Activated CD8-positive, alpha-beta memory T cell treated with anti-CD3 and anti-CD28 coated beads for 1 hour (primary cell): ENCODE results near the gene NT5C3A.
"Not testable (repeated sequence)": the region's sequence is repeated elsewhere in the genome, so short reads cannot be mapped to it uniquely, and the experiment has no call there.

ENCODE experiments used
- DNase-seq, 2 donors: peaks; one replicate each; pipeline ENCODE4 v3.0.0-alpha.2; 2020; ENCODE audit warnings: low read depth in 1 of 2; ENCODE audit errors: extremely low read depth in 1 of 2

The NT5C3A gene

DNA sequence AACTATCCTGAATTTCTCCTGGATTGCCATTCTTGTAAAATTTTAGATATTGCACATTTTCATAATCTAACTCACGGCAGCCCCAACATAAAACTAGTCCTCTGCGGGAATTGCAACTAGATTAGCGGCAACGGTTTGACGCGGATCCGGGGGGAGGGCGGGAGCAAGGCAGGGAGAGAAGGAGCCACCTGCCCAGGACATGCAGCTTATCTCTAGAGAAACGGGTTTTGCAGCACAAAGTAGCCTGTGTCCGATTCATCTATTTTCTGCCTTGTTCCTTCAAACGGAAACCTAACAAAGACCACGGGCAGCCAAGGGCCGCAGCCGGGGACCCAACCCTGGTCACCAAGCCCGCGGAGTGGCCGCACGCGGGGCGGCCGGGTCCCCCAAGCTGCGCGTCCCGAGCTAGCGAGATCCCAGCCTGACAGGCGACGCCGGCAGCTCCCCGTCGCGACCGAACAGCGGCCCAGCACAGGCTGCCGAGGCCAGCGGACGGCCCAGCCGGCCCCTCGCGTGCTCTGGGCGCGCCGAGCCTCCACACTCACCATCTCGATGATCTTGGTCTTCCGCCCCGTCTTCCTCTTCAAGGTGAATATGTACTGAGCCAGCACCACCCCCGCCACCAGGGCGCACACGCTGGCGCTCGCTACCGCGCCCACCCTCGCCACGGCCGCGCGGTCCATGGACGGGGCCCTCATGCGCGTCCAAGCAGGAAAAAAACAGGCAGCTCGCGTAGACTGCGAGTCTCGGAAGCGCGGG is at the start of gene NT5C3A:
Gene NT5C3A (minus strand): TSS at position 754 of the 759 bp plus-strand sequence. CDS start 71 bp downstream, at position 683.
- peak in 1 of 2 donors; percentile 2 for DNase-seq

DNA sequence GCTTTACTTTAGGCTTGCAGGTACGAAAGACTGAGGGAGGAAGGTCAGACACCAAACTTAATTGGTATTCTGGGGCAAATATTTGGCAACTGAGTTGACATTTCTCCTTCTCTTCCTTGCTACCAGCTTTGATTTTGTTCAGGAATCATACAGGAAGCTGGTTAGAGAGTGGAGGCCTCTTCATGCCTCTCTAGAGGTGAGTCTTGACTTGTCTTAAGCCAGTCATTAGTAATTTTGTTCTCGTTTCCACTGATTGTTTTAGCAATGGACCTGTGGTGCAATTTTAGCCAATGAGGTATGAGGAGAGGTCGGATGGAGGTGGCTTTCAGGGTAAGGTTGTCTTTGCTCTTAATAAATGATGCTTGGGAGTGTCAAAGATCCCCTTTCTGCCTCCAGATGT is 49.0 kb upstream of the NT5C3A start:
- DNase-seq, result no peak

DNA sequence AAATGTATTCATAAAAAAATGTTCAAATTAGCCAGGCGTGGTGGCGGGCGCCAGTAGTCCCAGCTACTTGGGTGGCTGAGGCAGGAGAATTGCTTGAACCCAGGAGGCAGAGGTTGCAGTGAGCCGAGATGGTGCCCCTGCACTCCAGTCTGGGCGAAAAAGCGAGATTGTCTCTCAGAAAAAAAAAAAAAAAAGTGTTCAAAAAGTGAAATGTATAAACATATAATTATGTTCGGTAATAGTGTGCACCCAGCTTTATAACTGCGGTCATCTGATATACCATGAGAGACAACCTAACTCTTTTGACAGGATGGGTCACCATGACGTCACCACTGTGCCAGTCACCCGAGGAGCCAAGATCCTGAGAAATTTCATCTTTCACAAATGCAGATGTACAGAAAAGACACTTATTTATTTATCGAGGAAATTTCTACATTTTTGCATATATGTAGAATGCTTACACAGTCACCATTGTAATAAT is 47.2 kb upstream of the NT5C3A start:
- no peak for DNase-seq

DNA sequence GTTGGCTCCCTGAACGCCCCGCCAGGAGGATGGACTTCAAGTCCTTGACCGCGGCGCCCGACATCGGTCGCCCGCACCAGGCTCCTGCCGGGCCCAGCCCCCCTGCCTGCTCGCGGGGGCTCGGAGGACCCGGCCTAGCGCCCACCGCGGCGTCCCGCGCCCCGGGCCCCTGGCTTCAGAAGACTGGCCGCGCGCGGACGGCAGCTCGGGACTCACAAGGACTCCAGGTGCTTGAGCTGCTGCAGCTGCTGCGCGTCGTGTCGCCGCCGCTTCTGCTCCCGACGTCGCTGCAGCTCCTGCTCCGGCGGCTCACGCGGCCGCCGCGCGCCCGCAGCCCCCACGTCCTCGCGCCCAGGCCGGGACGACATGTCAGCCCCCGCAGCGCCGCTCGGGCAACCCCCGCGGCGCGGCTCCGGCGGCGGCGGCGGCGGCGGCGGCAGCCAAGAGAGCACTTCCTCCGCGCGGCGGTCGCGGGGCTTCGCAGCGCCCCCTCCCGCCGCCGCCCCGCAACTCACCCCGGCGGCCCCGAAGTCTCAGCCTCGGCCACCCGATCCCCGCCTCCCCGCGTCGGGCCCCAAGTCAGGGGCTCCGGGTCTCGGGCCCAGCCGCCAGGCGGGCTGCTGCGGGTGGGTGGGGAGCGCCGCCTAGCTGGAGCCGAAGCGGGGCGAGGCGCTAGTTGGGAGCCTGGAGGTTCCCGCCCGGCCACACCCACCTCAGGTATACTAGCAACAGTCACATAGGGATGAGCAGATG is 46.6 kb upstream of the NT5C3A start, which contains the start of gene RP9:
Gene RP9 (minus strand): TSS at position 400 of the 753 bp plus-strand sequence. CDS start 32 bp downstream, at position 368.
- peak; percentile 33 to 66 for DNase-seq

DNA sequence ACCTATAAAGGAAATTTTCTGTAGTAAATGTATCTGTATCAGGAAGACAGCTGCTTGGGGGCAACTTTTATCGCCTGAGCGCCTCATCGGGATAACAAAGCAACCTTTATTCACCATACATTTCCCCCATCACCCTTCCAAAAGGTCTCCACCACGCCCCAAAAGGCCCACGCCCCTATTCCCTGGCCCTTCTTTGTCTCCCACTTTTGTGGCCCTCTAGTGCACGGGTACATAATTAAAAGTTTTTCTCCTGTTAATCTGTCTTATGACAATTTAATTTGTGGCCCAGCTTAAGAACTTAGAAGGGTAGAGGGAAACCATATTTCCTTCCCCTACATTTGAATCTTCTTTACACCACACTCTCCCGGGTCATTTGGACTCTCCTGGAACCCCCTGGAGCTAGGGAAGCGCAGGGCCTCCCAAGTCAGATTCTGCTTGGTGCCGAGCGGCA is 46.0 kb upstream of the NT5C3A start:
- DNase-seq, result no peak

DNA sequence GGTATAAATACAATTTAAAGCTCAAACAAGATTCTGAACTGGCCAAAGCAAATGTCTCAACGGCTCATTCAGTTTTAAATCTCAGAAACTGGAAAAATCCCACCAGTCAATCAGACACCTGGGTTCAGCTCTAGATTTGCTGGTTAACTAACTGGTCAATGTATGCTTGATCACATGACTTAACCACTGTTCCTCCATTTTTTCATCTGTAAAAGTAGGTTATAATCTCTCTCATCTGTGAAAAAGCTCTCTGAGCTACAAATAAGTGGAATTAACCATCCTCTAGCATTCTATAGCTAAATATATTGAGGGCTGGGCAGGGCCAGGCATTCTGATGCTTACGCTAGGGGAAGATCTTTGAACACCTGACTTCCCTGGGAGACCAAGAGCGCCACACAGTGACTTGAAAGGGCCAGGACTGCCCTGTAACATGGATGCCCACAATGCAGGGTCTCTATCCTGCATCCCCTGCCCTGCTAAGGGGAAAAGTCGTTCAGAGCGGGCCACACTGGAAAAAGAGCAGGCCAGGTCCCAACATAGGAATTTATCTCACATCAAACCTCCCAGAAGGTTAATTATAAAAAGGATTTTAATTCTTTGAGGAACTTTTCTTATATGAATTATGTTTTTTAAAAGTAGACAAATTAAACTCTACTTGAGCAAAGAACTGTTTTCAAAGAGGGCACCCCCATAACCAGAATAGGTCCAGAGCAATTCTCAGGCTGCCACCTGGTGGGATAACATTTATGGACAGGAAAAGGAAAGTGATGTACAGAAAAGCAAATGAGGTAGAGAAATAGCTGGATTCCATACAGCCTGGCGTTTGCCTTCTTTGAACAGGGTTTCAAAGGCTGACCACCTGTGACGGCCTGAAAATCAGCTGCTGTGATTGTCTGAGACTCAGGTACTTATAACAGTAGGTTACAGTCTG is 44.8 kb upstream of the NT5C3A start:
- DNase-seq, result no peak

DNA sequence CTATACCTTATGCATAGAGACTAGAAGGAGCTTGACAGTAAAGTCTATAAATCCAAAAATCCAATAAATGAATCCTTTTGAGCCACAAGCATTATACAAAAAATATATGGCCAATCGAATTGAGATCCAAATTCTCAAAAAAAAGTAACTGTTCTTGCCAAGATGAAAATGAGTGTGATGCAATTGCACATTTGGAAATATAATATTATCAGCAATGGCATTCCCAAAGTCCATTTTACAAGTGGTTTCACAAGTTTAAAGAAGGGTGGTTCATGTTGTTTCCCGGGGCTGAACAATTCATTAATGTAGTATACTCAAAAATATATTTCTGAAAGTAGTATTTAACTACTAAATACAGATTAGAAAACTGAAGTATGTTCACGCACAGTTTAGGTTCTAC is 39.3 kb upstream of the NT5C3A start:
- no peak for DNase-seq

DNA sequence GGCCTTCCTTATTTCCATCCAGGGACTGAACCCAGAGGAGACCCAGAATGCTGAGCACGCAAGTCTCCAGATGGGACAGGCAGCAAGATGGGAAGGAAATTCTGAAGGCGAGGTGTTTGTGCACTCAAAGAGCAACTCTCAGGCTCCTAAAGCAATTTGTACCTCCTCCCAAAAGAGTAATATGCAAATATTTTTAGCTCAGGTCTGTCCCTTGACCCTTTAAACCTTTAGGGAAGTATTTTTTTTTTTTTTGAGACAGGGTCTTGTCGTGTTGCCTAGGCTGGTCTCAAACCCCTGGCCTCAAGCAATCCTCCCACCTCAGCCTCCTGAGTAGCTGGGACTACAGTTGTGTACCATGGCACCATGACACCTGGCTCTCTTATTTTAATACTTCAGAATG is 38.2 kb upstream of the NT5C3A start:
- no peak for DNase-seq

DNA sequence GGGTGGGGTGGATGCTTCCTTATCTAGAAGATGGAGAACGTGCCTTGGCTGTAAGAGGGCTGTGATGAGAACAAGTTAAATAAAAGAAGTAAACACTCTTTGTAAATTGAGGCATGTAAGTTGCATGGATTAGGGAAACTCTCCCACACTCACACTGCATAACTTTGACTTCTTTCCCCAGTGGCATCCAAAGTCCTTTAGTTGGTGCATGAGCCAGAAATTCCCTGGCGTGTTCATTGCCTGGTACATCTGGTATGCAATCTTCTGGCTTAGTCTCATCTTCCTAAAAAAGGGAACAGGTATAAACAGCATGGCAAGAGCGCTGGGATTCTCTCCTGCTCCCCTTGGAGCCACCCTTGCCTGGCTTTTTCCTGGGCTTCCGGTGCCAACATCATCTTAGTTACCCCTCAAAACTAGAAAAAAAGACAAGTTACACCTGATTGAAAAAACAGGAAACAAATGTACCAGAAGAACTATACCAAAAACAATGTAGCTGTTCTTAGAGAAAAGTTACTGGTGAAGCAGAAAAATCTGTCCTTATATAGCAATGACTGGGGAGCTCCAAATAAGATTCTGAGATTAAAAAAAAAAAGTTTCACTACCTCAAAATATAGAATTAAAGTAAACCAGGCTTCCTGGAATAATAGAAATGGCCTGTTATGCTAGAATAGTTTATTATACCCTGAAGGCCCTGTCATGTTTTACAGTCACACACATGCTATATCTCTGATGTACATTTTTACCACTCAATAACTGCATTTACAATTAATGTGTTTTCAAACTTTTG is 36.8 kb upstream of the NT5C3A start:
- DNase-seq, result no peak

DNA sequence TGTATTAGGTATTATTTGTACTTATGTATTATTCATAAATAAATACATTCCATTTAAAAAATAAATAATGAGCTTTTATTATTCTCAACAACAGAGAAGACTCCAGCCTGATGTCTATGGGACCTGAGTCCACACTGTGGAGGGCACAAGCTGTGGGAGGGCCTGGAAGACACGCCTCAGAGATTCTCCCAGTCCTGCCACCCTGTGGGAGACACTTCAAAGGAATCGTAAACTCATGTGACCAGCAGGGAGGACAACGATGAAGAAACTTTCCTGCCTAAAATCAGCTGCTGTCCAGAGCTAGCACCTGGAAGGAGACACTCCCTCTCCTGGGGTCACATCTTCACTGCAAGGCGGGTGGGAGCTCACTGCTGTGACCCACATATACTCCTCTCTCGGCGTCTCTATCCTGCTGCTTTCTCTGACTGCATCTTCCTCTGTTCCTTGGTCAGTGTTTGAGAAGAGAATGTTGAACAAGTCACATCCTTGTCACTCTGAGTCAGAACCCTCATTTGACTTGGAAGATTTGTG is 32.2 kb upstream of the NT5C3A start:
- DNase-seq, result not testable (repeated sequence)

DNA sequence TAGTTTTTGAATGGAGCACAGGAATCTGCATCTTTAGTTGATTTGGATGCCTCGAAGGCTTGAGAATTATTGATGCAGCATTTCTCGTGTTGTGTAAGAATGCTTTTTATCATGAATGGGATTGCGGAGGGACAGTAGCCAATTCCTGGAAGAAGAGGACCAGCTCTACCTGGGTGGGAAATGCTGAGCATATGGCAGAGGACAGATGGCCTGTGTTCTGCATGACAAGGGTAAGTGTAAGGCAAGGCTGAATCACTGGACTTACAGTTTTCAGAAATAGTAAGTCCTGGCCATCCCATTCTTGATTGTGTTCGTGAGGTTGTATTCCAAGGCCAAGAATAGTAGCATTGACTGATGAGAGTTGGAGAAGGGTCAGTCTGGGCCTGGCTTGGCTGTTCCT is 30.7 kb upstream of the NT5C3A start:
- DNase-seq, result no peak

DNA sequence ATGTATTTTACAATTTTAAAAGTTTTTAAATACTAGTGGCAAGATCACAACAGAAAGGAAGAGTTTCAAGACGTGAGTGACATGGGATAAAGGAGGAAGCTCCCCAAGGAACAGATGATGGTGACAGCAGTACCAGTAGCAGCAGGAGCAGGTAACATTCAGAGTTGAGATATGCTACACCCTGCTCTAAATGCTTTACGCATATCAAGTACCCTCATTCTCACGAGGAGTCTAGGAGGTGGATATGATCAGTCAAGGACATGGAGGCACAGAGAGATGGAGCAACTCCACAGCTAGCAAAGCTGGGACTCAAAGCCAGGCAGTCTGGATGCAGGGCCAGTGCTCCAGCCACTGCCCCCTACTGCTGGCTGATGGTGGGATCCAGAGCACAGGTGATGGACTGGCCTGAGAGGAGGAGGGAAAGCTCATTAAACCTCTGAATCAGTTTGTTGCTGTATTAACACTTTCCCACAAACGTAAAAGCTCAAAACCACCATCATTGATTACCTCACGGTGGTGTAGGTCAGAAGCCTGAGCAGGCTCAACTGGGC is 29.1 kb upstream of the NT5C3A start:
- DNase-seq, result no peak

DNA sequence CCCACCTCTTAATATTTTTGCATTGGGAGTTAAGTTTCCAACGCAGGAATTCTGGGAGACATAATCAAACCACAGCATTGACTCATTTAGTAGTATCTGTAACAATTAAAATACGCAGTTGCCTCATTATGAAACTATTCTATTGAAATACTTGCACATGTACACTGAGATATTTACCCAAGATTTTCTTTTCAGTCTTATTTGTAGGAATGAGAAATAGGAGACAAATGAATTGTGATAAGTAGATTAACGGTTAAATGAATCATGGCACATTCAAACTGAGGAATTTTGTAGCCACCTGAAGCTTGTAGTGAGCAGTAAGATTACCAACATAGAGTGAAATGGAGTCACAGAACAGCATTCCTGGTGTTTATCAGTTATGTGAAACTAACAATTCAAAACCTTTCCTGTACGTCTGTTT is 28.5 kb upstream of the NT5C3A start:
- DNase-seq, result no peak

DNA sequence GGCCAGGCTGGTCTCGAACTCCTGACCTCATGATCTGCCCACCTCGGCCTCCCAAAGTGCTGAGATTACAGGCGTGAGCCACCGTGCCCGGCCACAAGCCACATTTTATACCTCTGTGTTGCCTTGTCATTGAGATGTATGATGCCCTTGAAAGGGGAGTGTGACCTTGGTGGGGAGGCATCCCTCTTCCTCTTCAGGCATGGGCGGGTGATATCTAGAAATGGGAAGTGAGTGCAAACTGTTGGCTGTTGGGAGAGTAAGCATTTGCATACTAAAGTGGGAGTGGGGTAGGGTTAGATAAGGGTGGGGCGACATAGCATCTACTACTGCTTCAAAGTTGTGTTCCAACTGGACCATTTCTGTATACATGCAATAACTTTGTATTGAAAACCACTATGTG is 26.6 kb upstream of the NT5C3A start:
- no peak for DNase-seq

DNA sequence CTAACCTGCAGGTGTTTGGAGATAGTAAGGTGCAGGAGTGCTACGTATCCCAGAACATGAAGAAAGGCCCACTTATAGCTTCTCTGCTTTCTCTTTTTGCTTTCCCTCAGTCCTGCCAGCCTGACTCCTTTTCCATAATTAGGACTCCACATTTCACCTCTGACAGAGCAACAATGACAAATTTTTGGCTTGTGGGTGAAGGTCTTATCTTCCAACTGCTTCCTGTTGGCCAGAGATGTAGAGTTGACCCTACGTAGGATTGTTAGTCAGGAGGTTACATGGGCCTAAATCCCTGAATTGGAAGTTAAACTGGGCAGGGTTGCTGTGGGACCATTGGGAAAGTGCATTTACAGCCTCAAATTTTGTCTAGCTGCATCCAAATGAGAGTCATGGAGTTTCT is 25.3 kb upstream of the NT5C3A start:
- no peak for DNase-seq

DNA sequence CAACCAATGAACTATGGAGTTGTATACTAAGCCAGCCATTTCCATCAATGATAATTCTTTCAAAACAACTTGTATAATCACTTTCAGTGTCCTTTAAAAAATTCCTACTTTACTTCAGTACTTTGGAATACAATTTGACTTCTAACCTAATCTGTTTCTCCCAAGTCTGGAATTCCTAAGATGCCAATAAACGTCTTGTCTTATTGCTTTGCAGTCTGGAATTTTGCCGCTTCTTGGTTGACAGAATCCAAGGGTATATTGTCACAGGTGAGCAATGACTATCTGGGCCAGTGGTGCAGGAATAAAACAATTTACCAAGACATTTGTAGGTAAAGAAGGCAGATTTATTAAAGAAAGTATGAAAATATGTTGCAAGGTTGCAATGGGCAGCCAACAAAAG is 24.8 kb upstream of the NT5C3A start:
- no peak for DNase-seq

DNA sequence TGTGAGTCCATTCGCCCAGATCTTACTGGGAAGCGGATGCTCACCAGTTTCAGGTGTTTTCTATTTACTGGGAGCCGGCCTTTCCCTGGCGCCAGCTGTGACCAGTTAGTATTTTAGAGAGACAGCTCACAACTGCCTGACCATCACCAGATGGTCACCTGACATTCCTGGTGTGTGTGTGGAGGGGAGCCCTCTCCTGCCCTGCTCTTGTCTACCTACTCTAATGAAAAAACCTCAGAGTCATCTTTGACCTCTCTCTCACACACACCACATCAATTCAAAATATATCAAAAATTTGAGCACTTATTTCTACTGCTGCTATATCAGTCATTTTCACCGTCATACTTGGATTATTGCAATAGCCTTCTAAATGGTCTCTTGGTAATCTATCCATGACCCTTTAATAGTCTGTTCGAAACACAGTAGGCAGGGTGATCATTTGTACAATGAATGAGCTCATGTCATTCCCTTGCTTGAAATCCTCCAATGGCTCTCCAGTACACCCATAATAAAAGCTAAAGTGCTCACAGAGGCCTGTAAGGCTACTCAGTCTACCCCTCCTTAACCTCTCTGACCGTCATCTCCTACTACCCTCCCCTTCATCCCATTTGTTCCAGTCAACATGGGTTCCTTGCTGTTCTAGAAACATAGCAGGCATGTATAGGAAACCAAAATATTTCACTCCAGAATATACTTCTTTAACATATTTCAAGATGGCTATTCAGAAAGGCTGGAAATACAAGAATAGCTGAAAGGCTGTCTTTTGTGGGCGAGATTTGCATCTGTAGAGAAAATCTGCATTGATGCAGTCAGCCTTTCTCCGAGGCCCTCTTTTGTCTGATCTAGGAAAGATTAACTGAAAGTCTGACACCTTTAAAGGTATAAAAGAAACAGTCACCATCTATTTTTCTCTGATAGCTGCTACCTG is 17.5 kb upstream of the NT5C3A start:
- DNase-seq, result no peak

DNA sequence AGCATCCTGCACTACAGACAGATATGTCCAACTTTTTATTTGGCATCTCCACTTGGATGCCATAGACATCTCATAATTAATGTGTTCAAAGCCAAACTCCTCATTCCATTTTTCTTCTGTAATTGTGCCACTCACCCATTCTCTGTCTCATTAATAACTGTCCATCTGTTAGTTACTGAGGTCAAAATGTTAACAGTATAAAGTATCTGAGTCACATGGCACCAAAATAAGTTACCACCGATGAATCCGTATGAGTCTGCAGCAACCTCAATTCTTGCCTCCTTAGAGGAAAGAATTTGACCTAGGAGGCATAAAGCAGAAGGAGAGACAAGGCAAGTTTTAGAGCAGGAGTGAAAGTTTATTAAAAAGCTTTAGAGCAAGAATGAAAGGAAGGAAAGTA is 16.5 kb upstream of the NT5C3A start:
- no peak for DNase-seq
